ENCODE results near the gene RAET1G.
A peak's percentile ranks its signal among the peaks of the same experiment; 100 is the strongest.

The RAET1G gene

GRCh38 chr6:149903938-149904611 lies 18.8 kb downstream of the RAET1G start:
- H3K4me3 ChIP-seq (ENCODE audit: severe bottlenecking), result no peak overlapping the region
- H3K27me3 ChIP-seq (ENCODE audit: insufficient read depth, poor library complexity, severe bottlenecking), result no peaks in the 10 kb centered on the region
- no peak for ATAC-seq (ENCODE audit: low read depth)
- H3K36me3 ChIP-seq (ENCODE audit: low read depth), result no peaks in the 10 kb centered on the region
- peaks cover 13% of the 10 kb centered on the region for H3K4me1 ChIP-seq (ENCODE audit: insufficient read depth, poor library complexity, severe bottlenecking)
- no peak for DNase-seq (ENCODE audit: low spot score)
- H3K27ac ChIP-seq (ENCODE audit: poor library complexity, severe bottlenecking), result no peak overlapping the region
- peaks cover 10% of the 10 kb centered on the region for H3K9me3 ChIP-seq (ENCODE audit: severe bottlenecking)
- TF ChIP-seq CTCF (IDR thresholded peaks at IDR 0.05; ENCODE audit: poor library complexity, severe bottlenecking), result no peak

- no peak for DNase-seq (ENCODE audit: low spot score)
- TF ChIP-seq CTCF (IDR thresholded peaks at IDR 0.05; ENCODE audit: poor library complexity, severe bottlenecking), result no peak
- H3K9me3 ChIP-seq (ENCODE audit: severe bottlenecking), result no peaks in the 10 kb centered on the region
- no peak overlapping the region for H3K27ac ChIP-seq (ENCODE audit: poor library complexity, severe bottlenecking)
- no peaks in the 10 kb centered on the region for H3K27me3 ChIP-seq (ENCODE audit: insufficient read depth, poor library complexity, severe bottlenecking)
- peaks cover 27% of the 10 kb centered on the region for H3K4me1 ChIP-seq (ENCODE audit: insufficient read depth, poor library complexity, severe bottlenecking)
- ATAC-seq (ENCODE audit: low read depth), result no peak
- H3K36me3 ChIP-seq (ENCODE audit: low read depth), result no peaks in the 10 kb centered on the region
- no peak overlapping the region for H3K4me3 ChIP-seq (ENCODE audit: severe bottlenecking)
Measured at GRCh38 chr6:149901444-149902140, 21.3 kb downstream of the RAET1G start.

GRCh38 chr6:149900620-149901443 lies 22.1 kb downstream of the RAET1G start:
- Histone ChIP-seq H3K27ac (ENCODE audit: poor library complexity, severe bottlenecking) (peak overlapping the region; percentile 51), H3K27me3 (ENCODE audit: insufficient read depth, poor library complexity, severe bottlenecking) (no peaks in the 10 kb centered on the region), H3K4me3 (ENCODE audit: severe bottlenecking) (no peak overlapping the region), H3K36me3 (ENCODE audit: low read depth) (no peaks in the 10 kb centered on the region), H3K9me3 (ENCODE audit: severe bottlenecking) (no peaks in the 10 kb centered on the region), H3K4me1 (ENCODE audit: insufficient read depth, poor library complexity, severe bottlenecking) (peaks cover 35% of the 10 kb centered on the region)
- TF ChIP-seq CTCF (IDR thresholded peaks at IDR 0.05; ENCODE audit: poor library complexity, severe bottlenecking), result no peak
- DNase-seq (ENCODE audit: low spot score) (no peak), ATAC-seq (ENCODE audit: low read depth) (peak; percentile 22)

GRCh38 chr6:149899926-149900619 lies 22.8 kb downstream of the RAET1G start:
- H3K27ac ChIP-seq (ENCODE audit: poor library complexity, severe bottlenecking), result peak overlapping the region; percentile 51
- peaks cover 42% of the 10 kb centered on the region for H3K4me1 ChIP-seq (ENCODE audit: insufficient read depth, poor library complexity, severe bottlenecking)
- no peak for TF ChIP-seq CTCF (IDR thresholded peaks at IDR 0.05; ENCODE audit: poor library complexity, severe bottlenecking)
- no peak overlapping the region for H3K4me3 ChIP-seq (ENCODE audit: severe bottlenecking)
- no peaks in the 10 kb centered on the region for H3K27me3 ChIP-seq (ENCODE audit: insufficient read depth, poor library complexity, severe bottlenecking)
- DNase-seq (ENCODE audit: low spot score), result no peak
- H3K36me3 ChIP-seq (ENCODE audit: low read depth), result no peaks in the 10 kb centered on the region
- no peaks in the 10 kb centered on the region for H3K9me3 ChIP-seq (ENCODE audit: severe bottlenecking)
- ATAC-seq (ENCODE audit: low read depth), result no peak
